SIG-M5 (cell line): ENCODE results near the gene CDH13.

ENCODE experiments used
- DNase-seq: peaks from one replicate; lab custom pipeline; 2025; lab: John Stamatoyannopoulos, UW

CDH13 gene

DNA sequence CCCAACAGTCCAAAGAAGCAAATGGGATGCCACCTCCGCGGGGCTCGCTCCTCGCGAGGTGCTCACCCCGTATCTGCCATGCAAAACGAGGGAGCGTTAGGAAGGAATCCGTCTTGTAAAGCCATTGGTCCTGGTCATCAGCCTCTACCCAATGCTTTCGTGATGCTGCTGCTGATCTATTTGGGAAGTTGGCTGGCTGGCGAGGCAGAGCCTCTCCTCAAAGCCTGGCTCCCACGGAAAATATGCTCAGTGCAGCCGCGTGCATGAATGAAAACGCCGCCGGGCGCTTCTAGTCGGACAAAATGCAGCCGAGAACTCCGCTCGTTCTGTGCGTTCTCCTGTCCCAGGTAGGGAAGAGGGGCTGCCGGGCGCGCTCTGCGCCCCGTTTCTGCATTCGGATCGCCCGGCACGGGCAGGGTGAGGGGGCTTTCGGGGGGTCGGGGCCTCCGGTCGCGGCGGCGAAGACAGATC is at the start of gene CDH13:
Gene CDH13 (plus strand): TSS at position 179 of the 471 bp plus-strand sequence.
- DNase-seq = no peak

- DNase-seq = no peak
Measured at GRCh38 chr16:82580298-82580890, 46.4 kb upstream of the CDH13 start.

GRCh38 chr16:82582975-82583374 is 43.8 kb upstream of the CDH13 start:
- DNase-seq = no peak

DNA sequence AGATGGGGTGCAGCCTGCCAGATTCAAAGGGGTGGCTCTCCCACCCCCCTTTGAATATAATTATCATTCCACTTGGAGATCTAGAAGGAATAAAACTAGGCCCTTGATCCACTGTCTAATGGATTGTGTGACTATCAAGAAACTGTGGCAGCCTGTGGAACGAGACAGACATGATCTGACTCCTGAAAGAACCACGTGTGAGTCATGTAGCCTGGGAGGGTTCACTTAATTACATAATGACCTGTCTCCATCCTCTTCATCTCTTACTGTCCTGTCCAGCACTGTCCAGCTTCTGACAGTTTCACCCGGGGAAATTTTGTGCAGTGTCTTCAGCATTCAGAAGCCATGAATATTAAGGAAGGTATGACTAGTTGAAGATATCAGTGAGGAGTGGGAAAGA is 43.3 kb upstream of the CDH13 start:
- DNase-seq = no peak

- DNase-seq = no peak
Measured at GRCh38 chr16:82584553-82585152, 42.1 kb upstream of the CDH13 start.

DNA sequence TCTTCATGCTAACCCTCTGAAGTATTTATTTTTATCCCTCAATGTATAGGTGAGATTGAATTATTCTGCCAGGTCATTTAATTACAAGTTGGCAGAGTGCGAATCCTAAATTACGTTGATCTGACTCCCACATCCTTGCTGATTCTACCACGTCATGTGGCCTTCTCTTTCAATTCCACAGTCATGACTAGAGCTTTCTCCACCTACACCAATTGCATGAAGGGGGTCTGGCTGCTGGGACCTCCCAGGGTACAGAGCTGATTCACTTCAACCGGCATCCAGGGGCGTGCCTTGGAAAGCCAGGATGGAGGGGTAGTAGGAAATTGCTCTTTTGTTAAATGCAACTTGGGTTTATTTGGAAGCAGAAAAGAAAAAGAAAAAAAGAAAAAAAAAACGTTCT is 41.1 kb upstream of the CDH13 start:
- DNase-seq = no peak

DNA sequence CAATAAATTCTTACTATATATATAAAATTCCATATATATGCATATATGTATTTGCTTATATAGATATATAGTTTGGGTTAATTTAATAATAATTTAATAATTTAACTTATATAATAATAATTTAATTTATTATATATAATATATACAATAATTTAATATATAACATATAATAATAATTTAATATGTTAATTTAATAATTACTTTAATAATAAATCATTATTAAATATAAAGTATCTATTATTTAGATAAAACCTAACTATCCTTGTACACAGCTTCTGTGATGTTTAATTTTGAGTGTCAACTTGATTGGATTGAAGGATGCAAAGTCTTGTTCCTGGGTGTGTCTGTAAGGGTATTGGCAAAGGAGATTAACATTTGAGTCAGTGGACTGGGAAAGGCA is 40.6 kb upstream of the CDH13 start:
- DNase-seq = no peak

DNA sequence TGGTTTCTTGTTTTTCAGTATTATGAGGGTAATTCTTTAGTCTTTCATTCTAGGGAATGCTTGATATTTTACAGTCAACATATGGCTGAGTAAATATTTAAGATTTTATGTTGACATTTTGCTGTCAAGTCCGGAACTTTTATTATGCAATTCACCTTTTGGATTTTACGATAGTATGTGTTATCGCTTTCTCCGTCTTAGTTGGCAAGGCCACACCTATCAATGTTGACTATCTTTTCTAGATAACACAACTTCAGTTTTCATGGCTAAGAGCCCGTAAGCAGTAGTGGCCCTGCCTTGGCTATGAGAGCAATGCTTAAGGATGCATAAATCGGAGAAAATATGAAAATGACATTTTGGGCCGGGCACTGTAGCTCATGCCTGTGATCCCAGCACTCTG is 39.5 kb upstream of the CDH13 start:
- no peak for DNase-seq

DNA sequence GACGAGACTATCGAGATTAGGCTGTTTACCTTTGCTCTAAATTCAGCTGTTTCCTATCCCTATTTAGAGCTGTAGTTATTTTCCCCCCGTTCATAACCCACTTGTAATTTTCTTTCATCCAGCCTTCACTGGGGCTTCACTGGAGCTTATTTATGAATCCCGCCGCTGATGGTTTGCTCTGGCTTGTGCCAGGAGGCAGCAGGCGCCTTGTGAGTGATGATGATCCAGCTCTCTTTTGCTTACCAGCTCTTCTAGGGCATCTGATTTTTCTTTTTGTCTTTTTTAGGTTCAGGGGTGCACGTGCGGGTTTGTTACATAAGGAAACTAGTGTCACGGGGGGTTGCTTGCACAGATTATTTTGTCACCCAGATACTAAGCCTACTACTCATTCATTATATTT is 37.4 kb upstream of the CDH13 start:
- DNase-seq = no peak

DNA sequence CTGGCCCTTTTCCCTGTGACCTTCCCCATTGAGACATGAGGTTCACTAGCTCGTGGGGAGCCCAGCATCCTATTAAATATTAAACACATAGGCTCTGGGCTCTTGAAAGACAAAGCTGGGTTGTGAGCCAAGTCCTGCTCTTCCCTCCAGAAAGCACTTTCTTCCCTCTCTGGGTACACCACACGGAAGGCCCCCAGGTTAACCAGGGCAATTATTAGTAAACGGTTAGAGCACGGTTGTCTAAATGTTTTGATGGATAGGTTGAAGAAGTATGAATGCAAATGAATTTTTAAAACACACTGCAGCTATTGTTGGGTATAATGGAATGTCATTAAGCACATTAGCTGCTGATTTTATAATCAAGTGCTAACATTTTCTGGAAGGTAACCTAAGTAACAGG is 32.7 kb upstream of the CDH13 start:
- DNase-seq = no peak

GRCh38 chr16:82598771-82599170 is 28.0 kb upstream of the CDH13 start:
- no peak for DNase-seq

DNA sequence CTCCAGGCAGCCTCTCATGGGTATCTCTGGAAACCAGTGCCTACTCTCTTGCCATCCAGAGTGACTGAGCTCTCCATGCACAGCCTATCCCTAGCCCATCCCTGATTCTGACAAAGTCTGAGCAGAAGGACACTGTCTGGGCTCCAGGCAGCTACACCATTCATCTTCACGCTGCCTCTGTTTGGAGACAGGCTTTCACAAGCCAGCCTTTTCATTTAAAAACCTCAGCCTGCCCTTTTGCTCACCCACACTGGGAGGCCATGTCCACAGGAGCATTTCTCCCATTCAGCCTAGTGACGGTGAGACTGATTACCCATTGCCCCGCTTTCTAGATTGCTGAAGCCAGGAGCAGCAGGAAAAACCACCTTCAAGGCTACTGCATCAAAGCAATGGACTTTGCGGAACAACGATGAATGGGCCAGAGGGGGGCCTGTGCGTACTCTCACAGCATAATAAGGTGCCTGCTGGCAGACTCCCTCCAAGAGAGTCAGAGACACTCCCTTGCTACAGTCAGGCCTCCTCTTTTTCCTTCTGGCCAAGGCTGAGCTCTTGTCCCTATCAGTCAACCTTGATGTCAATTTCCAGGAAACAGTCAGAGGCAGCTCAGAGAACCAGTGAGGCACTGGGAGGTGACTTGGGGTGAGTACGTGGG is 24.7 kb upstream of the CDH13 start:
- no peak for DNase-seq

GRCh38 chr16:82603784-82604411 is 22.9 kb upstream of the CDH13 start:
- no peak for DNase-seq

DNA sequence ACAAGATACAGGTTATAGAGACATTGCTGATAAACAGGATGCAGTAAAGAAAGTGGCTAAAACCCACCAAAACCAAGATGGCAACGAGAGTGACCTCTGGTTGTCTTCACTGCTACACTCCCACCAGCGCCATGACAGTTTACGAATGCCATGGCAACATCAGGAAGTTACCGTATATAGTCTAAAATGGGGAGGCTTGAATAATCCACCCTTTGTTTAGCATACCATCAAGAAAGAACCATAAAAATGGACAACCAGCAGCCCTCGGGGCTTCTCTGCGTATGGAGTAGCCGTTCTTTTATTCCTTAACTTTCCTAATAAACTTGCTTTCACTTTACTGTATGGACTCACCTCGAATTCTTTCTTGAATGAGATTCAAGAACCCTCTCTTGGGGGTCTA is 21.7 kb upstream of the CDH13 start:
- DNase-seq = no peak

- DNase-seq = no peak
Measured at GRCh38 chr16:82605863-82606620, 20.7 kb upstream of the CDH13 start.

GRCh38 chr16:82609140-82609539 is 17.6 kb upstream of the CDH13 start:
- DNase-seq = no peak

DNA sequence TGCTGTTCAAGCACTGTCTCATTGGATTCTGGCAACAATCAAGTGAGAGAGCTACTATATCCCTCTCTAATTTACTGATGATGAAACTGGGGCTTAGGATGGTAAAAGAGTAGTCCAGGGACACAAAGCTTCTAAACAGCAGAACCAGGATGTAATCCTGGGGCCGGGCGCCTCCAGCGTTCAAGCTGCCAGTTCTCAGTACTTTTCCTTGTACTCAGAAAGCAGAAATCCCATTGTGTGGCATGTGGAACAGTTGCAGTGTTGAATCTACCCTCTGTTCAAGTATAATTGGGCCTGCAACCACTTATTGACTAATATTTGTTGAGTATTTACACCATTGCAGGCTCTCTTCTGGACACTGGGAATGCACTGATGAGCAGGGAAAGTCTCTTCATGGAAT is 14.5 kb upstream of the CDH13 start:
- DNase-seq = no peak

DNA sequence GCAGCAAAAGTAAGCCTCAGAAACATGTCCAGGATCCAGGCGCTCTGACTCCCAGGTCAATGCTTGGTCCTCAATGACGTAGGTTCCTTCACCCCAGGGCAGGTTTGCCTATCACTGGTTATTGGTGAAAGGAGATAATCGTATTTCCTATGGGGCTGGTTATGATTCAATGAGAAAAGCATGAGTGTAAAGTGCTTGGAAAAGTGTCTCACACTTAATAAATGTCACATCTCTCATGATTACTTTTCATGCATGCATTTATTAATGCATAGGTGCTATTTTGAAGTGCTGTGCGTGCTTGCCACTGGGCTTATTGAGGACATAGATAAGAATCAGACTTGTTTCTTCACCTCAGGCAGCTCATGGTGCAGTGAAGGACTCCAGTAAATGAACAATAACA is 10.4 kb upstream of the CDH13 start:
- no peak for DNase-seq

- no peak for DNase-seq
Measured at GRCh38 chr16:82621781-82622180, 5.0 kb upstream of the CDH13 start.

- no peak for DNase-seq
Measured at GRCh38 chr16:82623241-82623640, 3.5 kb upstream of the CDH13 start.

- DNase-seq = no peak
Measured at GRCh38 chr16:82625066-82625968, 1.5 kb upstream of the CDH13 start.

GRCh38 chr16:82628088-82628423 is 1.3 kb downstream of the CDH13 start:
- no peak for DNase-seq
